DOHH2 (cell line): ENCODE measurements around the gene KCNMA1.

Experiments used
- EZH2phosphoT487 ChIP-seq: fragments of 200-600 bp; sonication (generic); IDR thresholded peaks from 2 replicates; pipeline ENCODE4 v1.6.1; 2017; ENCODE audit warnings: borderline replicate concordance, mild to moderate bottlenecking, antibody characterized with exemption, low read length, moderate library complexity, mixed read lengths
- TF ChIP-seq, protein P1 (sequence below): fragments of 200-600 bp; sonication (generic); IDR thresholded peaks from one replicate; pipeline ENCODE4 v1.5.1; 2014; ENCODE audit warnings: antibody characterized with exemption, mild to moderate bottlenecking, low read depth, low read length; ENCODE audit not compliant: poor library complexity, severe bottlenecking

DNA sequence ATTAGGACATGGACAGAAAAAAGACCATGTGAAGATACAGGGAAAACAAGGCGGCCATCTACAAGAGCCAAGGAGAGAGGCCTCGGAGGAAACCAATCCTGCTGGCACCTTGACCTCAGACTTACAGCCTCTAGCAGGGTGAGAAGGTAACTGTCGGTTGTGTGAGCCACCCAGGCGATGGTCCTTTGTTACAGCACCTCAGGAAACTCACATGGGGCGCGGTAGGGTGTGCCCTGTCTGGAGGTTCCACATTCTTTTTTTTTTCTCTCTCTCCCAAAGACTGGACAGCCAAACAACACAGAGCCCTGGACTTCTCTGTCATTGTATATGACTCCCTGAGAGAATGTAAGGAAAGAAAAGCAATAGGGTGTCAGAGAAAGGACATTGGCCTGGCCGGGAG lies 163.2 kb downstream of the KCNMA1 start:
- no peak for TF ChIP-seq EZH2phosphoT487
- TF ChIP-seq, protein P1, sequence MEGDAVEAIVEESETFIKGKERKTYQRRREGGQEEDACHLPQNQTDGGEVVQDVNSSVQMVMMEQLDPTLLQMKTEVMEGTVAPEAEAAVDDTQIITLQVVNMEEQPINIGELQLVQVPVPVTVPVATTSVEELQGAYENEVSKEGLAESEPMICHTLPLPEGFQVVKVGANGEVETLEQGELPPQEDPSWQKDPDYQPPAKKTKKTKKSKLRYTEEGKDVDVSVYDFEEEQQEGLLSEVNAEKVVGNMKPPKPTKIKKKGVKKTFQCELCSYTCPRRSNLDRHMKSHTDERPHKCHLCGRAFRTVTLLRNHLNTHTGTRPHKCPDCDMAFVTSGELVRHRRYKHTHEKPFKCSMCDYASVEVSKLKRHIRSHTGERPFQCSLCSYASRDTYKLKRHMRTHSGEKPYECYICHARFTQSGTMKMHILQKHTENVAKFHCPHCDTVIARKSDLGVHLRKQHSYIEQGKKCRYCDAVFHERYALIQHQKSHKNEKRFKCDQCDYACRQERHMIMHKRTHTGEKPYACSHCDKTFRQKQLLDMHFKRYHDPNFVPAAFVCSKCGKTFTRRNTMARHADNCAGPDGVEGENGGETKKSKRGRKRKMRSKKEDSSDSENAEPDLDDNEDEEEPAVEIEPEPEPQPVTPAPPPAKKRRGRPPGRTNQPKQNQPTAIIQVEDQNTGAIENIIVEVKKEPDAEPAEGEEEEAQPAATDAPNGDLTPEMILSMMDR, result no peak
